GM10266 (cell line): ENCODE measurements around the gene C1orf159.
A peak's percentile ranks its signal among the peaks of the same experiment; 100 is the strongest.

Source experiments
- DNase-seq: peaks from one replicate; pipeline ENCODE4 v3.0.0; 2012; ENCODE audit errors: extremely low spot score
- CTCF ChIP-seq: IDR thresholded peaks from 2 replicates; pipeline ENCODE4 v1.5.1; 2012; ENCODE audit warnings: mild to moderate bottlenecking, low read depth; ENCODE audit not compliant: control insufficient read depth, insufficient read depth; ENCODE audit errors: missing control alignments

Gene C1orf159

GRCh38 chr1:1136547-1137230, 20.8 kb upstream of the C1orf159 start:
- TF ChIP-seq CTCF: no peak
- DNase-seq: peak; percentile 85

- DNase-seq: no peak
- no peak for TF ChIP-seq CTCF
Measured at GRCh38 chr1:1135339-1136136, 19.6 kb upstream of the C1orf159 start.

GRCh38 chr1:1134300-1134970, 18.5 kb upstream of the C1orf159 start:
- TF ChIP-seq CTCF: no peak

GRCh38 chr1:1132956-1133750, 17.3 kb upstream of the C1orf159 start:
- TF ChIP-seq CTCF: no peak
- no peak for DNase-seq

More at GRCh38 chr1:1134300-1134970, 18.5 kb upstream of the C1orf159 start:
- no peak for DNase-seq

GRCh38 chr1:1132042-1132950, 16.4 kb upstream of the C1orf159 start:
- no peak for TF ChIP-seq CTCF
- DNase-seq: no peak
